HG03432 (cell line): ENCODE results near the gene SEZ6.

Source experiments
- ATAC-seq: cut with Tn5 transposase; IDR thresholded peaks from one replicate; pipeline ENCODE4 v1.9.1; 2021; ENCODE audit warnings: mild to moderate bottlenecking, moderate library complexity; ENCODE audit not compliant: unreplicated experiment

Gene SEZ6

DNA sequence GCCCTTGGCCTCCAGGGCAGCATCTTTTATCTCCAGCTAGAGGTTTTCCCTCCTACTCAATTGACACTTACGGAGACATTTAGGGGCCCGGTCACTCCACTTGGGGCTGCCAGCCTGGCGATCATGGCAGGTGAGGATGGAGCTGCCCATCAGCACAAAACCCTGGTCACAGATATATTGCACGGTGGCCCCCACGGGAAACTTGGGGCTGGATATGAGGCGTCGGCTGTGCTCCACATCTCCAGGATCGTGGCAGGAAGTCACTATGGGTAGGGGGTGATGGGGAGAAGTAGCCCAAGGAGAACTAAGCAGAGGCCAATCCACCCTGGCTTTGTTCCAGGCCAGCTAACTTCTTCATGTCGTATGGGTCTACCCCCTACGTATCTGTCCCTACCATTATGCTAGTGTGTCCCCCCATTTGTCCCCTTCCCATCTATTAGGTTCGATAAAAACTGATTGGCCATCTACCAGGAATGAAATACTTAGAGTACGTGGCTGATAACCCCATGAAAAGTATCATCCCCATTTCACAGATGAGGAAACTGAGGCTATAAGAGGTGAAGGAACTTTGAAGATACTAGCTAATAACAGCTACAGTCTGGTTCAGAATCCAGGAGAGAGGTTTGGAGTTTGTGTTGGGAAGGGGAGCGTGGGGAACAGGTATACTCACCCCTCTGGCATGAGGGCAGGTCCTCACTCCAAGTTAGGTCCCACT, 48.4 kb downstream of the SEZ6 start:
- ATAC-seq = no peak

DNA sequence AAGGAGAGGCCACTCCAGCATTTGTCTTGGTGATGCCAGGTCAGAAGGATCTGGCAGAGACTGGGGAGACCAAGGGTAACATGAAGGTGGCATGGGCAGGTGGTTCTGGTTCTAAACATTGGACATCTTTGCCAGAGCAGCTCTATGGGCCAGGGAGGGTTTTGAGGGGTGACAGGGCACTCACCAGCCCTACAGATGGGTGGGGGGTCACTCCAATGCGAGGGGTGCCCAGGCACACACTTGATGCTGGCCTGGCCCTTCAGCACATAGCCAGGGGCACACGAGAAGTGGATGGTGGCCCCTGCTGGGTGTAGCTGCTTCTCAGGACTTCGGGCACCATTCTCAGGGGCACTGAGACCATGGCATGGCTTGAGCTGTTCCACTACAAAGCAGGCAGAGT, 49.0 kb downstream of the SEZ6 start:
- ATAC-seq = no peak

- ATAC-seq = no peak
Observed at GRCh38 chr17:28956112-28956511, 49.7 kb downstream of the SEZ6 start.

- no peak for ATAC-seq
Observed at GRCh38 chr17:28955408-28955807, 50.4 kb downstream of the SEZ6 start.

- ATAC-seq = no peak
Observed at GRCh38 chr17:28954886-28955285, 50.9 kb downstream of the SEZ6 start.

DNA sequence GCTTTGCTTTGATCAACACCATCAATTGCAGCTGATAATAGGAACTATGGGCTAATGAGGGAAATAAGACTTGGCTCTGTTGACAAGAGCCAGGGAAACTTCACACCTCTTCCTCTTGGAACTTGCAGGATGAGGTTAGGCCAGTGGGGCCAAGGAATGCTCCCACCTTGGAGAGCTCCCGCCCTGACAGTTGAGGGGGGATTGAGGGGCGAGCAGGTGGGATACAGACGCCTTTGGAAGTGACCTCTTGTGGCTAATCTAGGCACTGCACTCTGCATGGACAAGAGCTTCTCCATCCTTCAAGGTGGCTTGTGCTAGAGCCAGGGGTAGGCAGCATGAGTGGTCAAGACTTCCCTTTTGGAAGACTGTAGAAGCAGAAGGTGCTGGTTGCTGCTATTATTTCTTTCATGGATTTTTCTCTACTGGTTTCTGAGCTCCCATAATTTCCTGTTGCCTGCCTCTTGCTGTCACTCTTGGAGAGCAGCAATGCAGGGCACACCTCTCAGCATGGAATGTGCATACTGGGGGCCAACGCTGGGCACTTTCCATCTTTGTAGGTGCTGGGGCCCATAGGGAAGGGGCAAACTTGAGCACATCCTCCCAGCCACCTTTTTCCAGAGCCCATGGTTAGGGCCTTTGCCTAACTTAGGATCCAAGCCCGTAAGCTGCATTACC, 52.3 kb downstream of the SEZ6 start:
- no peak for ATAC-seq

GRCh38 chr17:28951991-28952975, 53.5 kb downstream of the SEZ6 start:
- ATAC-seq = peak; percentile 57

DNA sequence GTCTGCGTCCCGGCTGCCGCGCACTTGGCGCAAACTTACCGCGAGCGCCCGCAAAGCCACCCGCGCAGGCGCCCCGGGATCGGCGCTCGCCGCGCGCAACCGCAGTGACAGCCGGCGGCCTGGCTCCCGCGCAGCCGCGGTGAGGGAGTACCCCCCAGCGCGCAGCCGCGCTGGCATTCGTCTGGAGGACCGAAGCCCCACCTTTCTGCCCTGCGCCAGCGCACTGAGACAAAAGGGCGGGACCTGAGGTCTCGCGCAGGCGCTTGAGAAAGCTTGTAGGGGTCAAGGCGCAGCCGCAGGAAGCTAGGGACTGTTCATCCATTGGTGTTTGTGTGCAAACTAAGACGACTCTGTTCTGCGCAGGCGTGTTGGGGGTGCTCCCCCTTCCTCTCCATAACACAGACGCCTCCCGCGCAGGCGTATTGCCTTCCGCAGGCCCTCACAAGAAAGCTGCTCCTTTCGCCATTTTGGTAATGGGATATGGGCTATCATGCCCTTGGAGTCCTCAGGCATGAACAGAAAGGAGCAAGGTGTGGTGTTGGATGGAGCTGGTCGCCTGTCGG, 54.3 kb downstream of the SEZ6 start, which contains the start of gene PHF12:
TSS of gene PHF12 (minus strand) at position 91 of the 563 bp plus-strand sequence. CDS start 558 bp downstream, outside the sequence.
- ATAC-seq = peak; percentile 46

DNA sequence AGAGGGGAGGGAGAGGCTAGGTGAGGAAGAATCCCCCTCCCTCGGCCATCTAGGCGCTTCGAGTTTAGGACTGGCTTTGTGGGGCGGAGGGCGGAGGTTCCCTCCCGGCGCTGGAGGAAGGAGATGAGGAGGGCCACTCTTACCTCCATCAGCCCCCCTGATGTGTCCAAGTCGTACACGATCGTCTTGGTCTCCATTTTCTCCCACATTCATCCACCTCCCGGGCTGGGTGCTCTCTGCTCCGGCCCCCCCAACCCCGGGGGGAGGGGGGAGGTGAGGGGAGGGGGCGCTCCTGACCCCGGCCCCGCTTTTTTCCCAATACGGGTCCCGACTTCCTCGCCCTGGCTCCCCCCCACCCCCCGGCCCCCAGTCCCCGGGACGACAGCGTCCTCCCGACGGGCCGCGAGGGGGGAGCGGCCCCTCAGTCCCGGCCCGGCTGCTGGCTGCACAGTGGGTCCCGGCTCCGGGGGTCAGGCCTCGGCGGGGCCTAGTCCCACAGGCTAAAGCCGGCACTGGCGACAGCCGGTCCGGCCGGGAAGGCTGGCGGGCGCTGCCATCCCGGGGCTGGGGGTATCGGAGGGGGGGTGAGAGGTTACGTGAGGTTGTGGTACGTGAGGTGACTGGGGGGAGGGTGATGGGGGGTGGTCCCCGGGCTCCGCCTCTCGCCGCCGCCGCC, 54.9 kb downstream of the SEZ6 start:
- ATAC-seq = no peak

GRCh38 chr17:28950017-28950751, 55.6 kb downstream of the SEZ6 start:
- no peak for ATAC-seq

DNA sequence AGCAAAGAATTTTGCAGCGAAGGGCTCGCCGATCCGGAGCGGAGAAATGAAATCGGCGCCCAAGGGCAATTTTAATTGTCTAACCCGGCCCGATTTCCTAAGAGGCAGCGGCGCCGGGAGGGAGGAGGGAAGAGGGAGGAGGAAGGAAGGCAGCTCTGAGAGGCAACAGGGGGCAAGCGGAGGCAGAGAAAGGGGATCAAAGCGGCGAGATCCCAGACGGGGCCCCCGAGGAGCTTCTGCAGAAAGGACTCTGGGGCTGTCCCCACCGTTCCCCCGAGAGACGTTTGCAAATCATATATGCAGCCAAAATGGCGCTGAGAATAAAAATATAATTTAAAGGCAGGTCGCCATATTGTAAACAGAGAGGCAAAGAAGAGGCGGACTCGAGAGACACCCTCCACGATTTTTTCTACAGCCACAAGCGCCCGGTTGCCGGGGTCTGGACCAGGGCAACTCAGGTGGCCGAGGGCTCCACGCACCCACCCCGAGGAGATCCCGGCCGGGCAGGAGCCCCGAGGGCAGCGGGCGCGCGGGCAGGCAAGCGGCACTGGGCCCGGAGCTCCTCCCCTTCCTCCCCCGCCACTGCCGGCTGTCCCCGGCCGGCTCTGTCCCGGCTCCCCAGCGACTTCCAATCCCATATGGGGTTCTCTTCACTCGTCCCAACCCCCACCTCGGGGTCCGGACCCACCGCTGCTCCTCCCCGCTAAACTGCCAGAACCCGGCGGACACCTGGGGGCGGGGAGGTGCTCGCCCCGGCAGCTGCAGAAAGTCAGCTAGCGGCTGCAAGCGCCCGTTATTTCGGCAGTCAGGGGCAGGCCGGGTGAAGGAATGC, 56.4 kb downstream of the SEZ6 start:
- no peak for ATAC-seq

GRCh38 chr17:28948873-28949184, 57.0 kb downstream of the SEZ6 start:
- no peak for ATAC-seq

DNA sequence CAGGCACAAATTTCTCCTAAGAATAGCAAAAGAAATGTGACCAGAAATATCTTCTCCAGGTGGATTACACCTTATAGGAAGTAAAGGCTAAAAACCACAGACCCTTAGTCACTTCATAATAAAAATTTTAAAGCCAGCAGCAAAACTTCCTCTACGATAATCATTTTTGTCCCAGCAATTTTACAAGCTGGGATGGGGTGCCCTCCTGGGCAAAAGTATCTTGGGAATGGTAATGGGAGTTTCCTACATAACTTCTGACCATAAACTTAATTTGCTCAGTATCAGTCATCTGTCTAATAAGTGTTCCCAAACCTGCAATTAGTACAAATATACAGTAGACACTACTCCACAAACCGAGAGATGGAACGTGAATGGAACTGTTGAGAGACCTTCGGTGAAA, 57.5 kb downstream of the SEZ6 start:
- no peak for ATAC-seq

- ATAC-seq = no peak
Observed at GRCh38 chr17:28947639-28948038, 58.2 kb downstream of the SEZ6 start.

DNA sequence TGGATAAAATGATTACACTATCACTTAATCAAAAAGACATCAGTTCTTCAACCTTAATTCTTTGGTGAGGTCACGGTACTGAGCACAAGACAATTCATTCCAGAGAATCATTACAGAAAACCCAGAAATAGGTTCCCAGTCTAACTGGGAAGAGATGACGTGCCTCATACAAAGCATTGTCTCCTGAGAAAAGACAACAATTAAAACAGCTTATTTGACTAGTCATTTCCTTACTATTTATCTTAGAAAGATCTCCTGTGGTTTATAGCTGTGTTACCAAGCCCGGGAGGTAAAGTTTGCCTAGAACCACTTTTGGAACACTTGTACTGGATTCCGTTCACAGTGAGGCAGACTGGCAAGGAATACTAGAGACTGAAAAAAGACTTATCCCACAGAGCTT, 59.6 kb downstream of the SEZ6 start:
- no peak for ATAC-seq

- ATAC-seq = no peak
Observed at GRCh38 chr17:28944862-28945741, 60.7 kb downstream of the SEZ6 start.

DNA sequence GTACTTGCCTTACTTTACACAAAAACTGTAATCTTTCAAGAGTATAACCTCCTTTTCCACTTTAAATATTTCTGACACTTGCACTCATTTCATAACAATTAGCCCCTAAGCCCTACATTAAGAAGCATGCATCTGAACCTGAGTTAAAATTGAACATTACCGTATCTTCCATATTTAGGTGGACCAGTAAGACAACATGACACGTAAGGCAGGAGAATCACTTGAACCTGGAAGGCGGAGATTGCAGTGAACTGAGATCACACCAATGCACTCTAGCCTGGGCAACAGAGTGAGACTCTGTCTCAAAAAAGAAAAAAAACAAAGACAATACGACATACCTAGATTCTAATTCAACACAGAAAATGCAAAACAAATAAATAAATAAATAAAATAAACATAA, 61.5 kb downstream of the SEZ6 start:
- ATAC-seq = no peak

- no peak for ATAC-seq
Observed at GRCh38 chr17:28942925-28943324, 62.9 kb downstream of the SEZ6 start.
